ENCODE data around the gene CDH4. TPM values are rescaled to one million over a fixed set of nuclear protein-coding genes. Genes with fewer than 3 reads are reported as not detected.

The CDH4 gene
- total RNA-seq, 1 donor from 2014 or later = 39.7 TPM

DNA sequence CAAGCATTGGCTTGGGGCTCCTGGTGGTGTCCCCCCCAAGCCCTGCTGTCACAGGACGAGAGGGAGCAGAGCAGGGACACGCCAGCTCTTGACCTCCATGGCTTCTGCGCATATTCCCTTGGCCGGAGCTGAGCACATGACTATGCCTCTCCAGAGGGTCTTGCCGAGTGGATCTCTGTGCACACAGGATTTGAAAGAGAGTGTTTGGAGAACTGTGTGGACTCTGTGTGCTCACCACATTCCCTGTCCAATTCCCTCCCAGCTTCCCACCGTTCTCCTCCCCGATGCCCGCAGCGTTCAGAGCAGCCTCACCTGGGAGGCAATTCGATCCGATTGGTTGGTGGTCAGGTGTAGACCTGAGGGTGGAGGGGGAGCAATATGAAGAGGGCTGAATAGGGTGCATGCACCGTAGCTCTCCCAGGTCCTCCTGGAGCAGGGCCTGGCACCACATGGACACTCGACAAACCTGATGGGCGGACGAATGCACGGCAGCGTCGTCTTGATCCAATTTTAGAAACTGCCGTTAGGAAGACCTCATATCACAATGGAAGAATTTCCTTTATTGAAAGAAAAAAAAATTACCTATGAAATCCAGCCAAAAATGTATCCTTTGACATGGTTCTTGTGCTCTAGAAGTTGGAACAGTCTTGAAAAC, 287.8 kb downstream of the CDH4 start:
- Histone ChIP-seq H3K36me3 (ENCODE audit: control insufficient read depth, insufficient read depth, low read length) (no peaks in the 10 kb centered on the region), H3K4me3 (ENCODE audit: low read depth, low read length) (no peak overlapping the region), H3K27me3 (ENCODE audit: control insufficient read depth, insufficient read depth, low read length) (no peaks in the 10 kb centered on the region)
- DNase-seq (ENCODE audit: low read depth) = no peak
- no peak for TF ChIP-seq CTCF (IDR thresholded peaks at IDR 0.05; ENCODE audit: insufficient read depth, low read length, poor library complexity, severe bottlenecking)

DNA sequence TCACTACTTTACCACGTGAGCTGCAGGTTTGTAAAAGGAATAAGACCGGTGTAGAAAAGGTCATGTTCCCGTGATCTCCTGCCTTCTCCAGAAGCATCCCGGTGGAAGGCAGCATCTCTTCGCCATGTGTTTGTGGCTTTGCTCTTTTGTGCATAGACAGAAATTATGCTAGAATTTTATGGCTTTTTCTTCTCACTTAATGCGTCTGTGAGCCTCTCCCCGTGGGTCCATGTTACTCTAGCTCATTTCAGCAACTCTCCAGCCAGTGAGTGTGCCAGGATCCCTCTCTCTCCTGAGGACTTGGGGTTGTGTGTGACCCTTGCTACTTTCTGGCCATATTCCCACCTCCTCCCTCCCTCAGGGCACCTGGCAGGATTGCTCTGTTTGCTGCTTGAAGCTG, 289.5 kb downstream of the CDH4 start:
- Histone ChIP-seq H3K4me3 (ENCODE audit: low read depth, low read length) (no peak overlapping the region), H3K27me3 (ENCODE audit: control insufficient read depth, insufficient read depth, low read length) (no peaks in the 10 kb centered on the region), H3K36me3 (ENCODE audit: control insufficient read depth, insufficient read depth, low read length) (no peaks in the 10 kb centered on the region)
- TF ChIP-seq CTCF (IDR thresholded peaks at IDR 0.05; ENCODE audit: insufficient read depth, low read length, poor library complexity, severe bottlenecking) = no peak
- DNase-seq (ENCODE audit: low read depth) = no peak

GRCh38 chr20:61543086-61543485, 291.0 kb downstream of the CDH4 start:
- TF ChIP-seq CTCF (IDR thresholded peaks at IDR 0.05; ENCODE audit: insufficient read depth, low read length, poor library complexity, severe bottlenecking) = no peak
- H3K27me3 ChIP-seq (ENCODE audit: control insufficient read depth, insufficient read depth, low read length) = no peaks in the 10 kb centered on the region
- DNase-seq (ENCODE audit: low read depth) = no peak

GRCh38 chr20:61543931-61544745, 292.1 kb downstream of the CDH4 start:
- no peaks in the 10 kb centered on the region for H3K36me3 ChIP-seq (ENCODE audit: control insufficient read depth, insufficient read depth, low read length)
- DNase-seq (ENCODE audit: low read depth) = no peak

More at GRCh38 chr20:61543086-61543485, 291.0 kb downstream of the CDH4 start:
- Histone ChIP-seq H3K4me3 (ENCODE audit: low read depth, low read length) (no peak overlapping the region), H3K36me3 (ENCODE audit: control insufficient read depth, insufficient read depth, low read length) (no peaks in the 10 kb centered on the region)

More at GRCh38 chr20:61543931-61544745, 292.1 kb downstream of the CDH4 start:
- TF ChIP-seq CTCF (IDR thresholded peaks at IDR 0.05; ENCODE audit: insufficient read depth, low read length, poor library complexity, severe bottlenecking) = no peak
- no peak overlapping the region for H3K4me3 ChIP-seq (ENCODE audit: low read depth, low read length)
- H3K27me3 ChIP-seq (ENCODE audit: control insufficient read depth, insufficient read depth, low read length) = no peaks in the 10 kb centered on the region
